Dendritic cell treated with granulocyte-macrophage colony-stimulating factor and Interleukin-4, amounts not matched to agents 40 ng/mL and 50 ng/mL, for 4 days (primary cell): ENCODE data around the gene RCHY1.
"Not testable (repeated sequence)": the region's sequence is repeated elsewhere in the genome, so short reads cannot be mapped to it uniquely, and the experiment has no call there.

Experiments
- H3K27ac Mint-ChIP-seq: one replicate; pipeline ENCODE4 v1.8.0; 2022; ENCODE audit warnings: mild to moderate bottlenecking, mixed read lengths
- H3K27me3 Mint-ChIP-seq: one replicate; pipeline ENCODE4 v1.8.0; 2022; ENCODE audit warnings: mild to moderate bottlenecking, mixed read lengths
- H3K36me3 Mint-ChIP-seq: one replicate; pipeline ENCODE4 v1.8.0; 2022; ENCODE audit warnings: low read depth, mixed read lengths
- H3K4me1 Mint-ChIP-seq: one replicate; pipeline ENCODE4 v1.8.0; 2022; ENCODE audit warnings: low read depth, mixed read lengths
- H3K4me3 Mint-ChIP-seq: one replicate; pipeline ENCODE4 v1.8.0; 2022; ENCODE audit warnings: mild to moderate bottlenecking, moderate library complexity, mixed read lengths
- H3K9me3 Mint-ChIP-seq: one replicate; pipeline ENCODE4 v1.8.0; 2022; ENCODE audit warnings: mixed read lengths
- intact Hi-C: fragments of 100-400 bp; cut with micrococcal nuclease; formaldehyde crosslinking; loops from one replicate; pipeline ENCODE4 v1.15.0; 2022

The RCHY1 gene

GRCh38 chr4:75533339-75533887 lies 19.2 kb upstream of the RCHY1 start:
- H3K27ac Mint-ChIP-seq, H3K4me3 Mint-ChIP-seq, H3K27me3 Mint-ChIP-seq, H3K4me1 Mint-ChIP-seq, intact Hi-C loops: not testable (repeated sequence)
- peaks cover 44% of the 10 kb centered on the region for H3K9me3 Mint-ChIP-seq
- peaks cover 41% of the 10 kb centered on the region for H3K36me3 Mint-ChIP-seq

- intact Hi-C loops, H3K4me3 Mint-ChIP-seq, H3K4me1 Mint-ChIP-seq, H3K27me3 Mint-ChIP-seq, H3K27ac Mint-ChIP-seq: not testable (repeated sequence)
- Mint-ChIP-seq H3K36me3 (peaks cover 50% of the 10 kb centered on the region), H3K9me3 (peaks cover 38% of the 10 kb centered on the region)
These were observed 17.4 kb upstream of the RCHY1 start for GRCh38 chr4:75531536-75532143.

DNA sequence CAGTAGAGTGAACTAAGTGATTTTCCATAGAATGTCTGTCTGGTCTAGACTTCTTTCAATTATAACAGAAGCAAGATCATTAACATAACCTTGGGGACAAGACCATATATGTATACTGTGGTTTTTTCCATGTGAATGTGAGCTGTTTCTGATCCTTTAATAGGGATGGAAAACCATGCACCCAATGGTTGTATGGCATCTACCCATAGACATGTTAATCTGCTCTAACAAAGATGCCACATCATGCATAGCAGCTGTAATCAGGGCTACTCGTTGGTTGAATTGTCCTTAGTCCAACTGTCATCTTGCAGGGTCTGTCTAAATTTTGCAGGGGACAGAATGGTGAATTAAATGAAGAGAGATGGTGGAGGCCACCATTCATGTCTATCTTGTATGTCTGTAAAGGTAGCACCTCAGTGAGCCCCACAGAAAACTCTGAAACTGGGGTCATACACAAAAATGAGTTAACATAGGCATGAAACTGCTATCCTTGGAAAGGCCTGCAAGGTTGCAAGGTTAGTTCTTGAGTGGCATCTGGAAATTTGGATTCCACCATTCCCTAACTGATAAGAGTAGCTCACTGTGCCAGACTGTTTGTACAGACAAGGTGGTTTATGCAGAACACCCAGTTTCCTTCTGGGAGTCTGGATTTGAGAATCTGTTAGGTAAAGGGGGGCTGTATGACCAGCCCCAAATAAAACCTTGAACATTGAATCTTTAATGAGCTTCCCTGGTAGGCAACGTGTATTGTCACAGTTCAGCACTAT lies 16.5 kb upstream of the RCHY1 start:
- H3K4me1 Mint-ChIP-seq, result no peaks in the 10 kb centered on the region
- peaks cover 59% of the 10 kb centered on the region for H3K36me3 Mint-ChIP-seq
- intact Hi-C loops, result no loop called here
- H3K27ac Mint-ChIP-seq, result no peak overlapping the region
- H3K27me3 Mint-ChIP-seq, result no peaks in the 10 kb centered on the region
- H3K9me3 Mint-ChIP-seq, result peaks cover 34% of the 10 kb centered on the region
- H3K4me3 Mint-ChIP-seq, result no peak overlapping the region

DNA sequence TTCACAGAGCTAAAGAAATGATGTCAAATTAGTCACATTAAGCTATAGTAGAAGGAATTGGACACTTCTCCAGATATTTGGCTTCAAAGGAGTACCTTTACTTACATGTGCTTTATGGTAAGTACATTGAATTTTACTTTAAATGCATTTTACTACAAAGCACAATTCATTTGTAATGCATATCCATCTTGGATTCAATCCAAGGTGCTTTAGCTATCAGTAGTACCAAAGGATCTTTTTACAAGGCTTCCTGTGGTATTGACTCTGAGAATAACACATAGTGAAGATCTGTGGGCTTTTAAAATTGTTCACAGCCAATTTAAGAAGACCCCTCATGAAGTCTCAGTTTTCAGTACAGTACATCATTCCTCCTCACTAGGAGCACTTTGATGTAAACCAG lies 13.3 kb upstream of the RCHY1 start:
- peaks cover 9% of the 10 kb centered on the region for H3K4me1 Mint-ChIP-seq
- peaks cover 79% of the 10 kb centered on the region for H3K36me3 Mint-ChIP-seq
- intact Hi-C loops, result no loop called here
- H3K9me3 Mint-ChIP-seq, result peaks cover 21% of the 10 kb centered on the region
- no peak overlapping the region for H3K4me3 Mint-ChIP-seq
- H3K27me3 Mint-ChIP-seq, result no peaks in the 10 kb centered on the region
- no peak overlapping the region for H3K27ac Mint-ChIP-seq

DNA sequence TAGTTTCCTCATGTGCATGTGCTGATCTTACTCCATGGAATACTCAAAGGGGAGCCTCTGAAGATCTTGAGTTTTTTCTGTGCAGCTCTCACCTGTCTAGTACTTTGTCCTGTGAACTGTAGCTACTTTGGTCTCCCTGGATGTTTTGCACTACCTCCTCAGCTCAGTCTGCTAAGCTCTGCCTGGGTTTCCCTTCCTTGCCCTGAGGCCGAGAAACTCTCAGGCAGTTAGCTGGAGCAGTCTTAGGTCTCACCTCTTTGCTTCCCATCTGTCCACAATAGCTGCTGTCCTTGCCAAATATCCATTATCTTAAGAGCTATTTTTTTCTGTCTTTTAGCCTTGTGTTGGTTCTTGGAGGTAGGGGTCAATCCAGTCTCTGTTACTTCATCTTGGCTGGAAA lies 11.7 kb upstream of the RCHY1 start:
- intact Hi-C loops, result no loop called here
- Mint-ChIP-seq H3K27me3 (no peaks in the 10 kb centered on the region), H3K4me3 (no peak overlapping the region), H3K27ac (no peak overlapping the region), H3K4me1 (peaks cover 13% of the 10 kb centered on the region), H3K36me3 (peaks cover 74% of the 10 kb centered on the region), H3K9me3 (peaks cover 5% of the 10 kb centered on the region)

GRCh38 chr4:75525086-75525485 lies 10.9 kb upstream of the RCHY1 start:
- intact Hi-C loops, result no loop called here

GRCh38 chr4:75519452-75519851 lies 5.2 kb upstream of the RCHY1 start:
- H3K27ac Mint-ChIP-seq, H3K9me3 Mint-ChIP-seq, H3K4me3 Mint-ChIP-seq, intact Hi-C loops, H3K27me3 Mint-ChIP-seq: not testable (repeated sequence)
- Mint-ChIP-seq H3K4me1 (peaks cover 25% of the 10 kb centered on the region), H3K36me3 (peaks cover 68% of the 10 kb centered on the region)

More at GRCh38 chr4:75525086-75525485, 10.9 kb upstream of the RCHY1 start:
- no peak overlapping the region for H3K4me3 Mint-ChIP-seq
- H3K4me1 Mint-ChIP-seq, result peaks cover 18% of the 10 kb centered on the region
- H3K9me3 Mint-ChIP-seq, result no peaks in the 10 kb centered on the region
- H3K27me3 Mint-ChIP-seq, result no peaks in the 10 kb centered on the region
- H3K36me3 Mint-ChIP-seq, result peaks cover 71% of the 10 kb centered on the region
- no peak overlapping the region for H3K27ac Mint-ChIP-seq

DNA sequence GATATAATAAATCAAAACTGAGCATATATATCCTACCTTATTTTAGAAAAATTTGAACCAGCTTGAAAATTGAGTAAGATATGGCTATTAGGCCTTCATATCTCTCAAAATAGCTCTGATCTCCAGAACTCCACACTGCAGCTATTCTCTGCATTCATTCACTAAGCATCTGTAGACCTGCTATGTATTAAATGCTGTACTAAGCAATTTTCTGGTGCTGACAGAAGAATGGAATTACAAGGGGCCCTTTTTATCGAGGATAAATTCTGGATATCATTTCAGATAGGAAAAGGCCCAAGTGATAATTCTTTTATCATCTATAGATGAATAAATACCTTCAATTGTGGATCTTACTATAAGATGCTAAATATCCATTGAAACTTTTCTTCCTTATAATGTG lies 1.9 kb upstream of the RCHY1 start:
- no peaks in the 10 kb centered on the region for H3K9me3 Mint-ChIP-seq
- intact Hi-C loops, result no loop called here
- H3K36me3 Mint-ChIP-seq, result peaks cover 52% of the 10 kb centered on the region
- no peak overlapping the region for H3K4me3 Mint-ChIP-seq
- H3K27me3 Mint-ChIP-seq, result no peaks in the 10 kb centered on the region
- H3K27ac Mint-ChIP-seq, result no peak overlapping the region
- H3K4me1 Mint-ChIP-seq, result peaks cover 15% of the 10 kb centered on the region

GRCh38 chr4:75514949-75515612 lies 878 bp upstream of the RCHY1 start:
- H3K36me3 Mint-ChIP-seq, result peaks cover 46% of the 10 kb centered on the region
- H3K27ac Mint-ChIP-seq, result no peak overlapping the region
- no peak overlapping the region for H3K4me3 Mint-ChIP-seq
- H3K27me3 Mint-ChIP-seq, result no peaks in the 10 kb centered on the region
- H3K4me1 Mint-ChIP-seq, result peaks cover 18% of the 10 kb centered on the region
- intact Hi-C loops, result loop anchor here (1.0 to 5.0 kb wide), 3 partner anchors 20 to 209 kb away; partner anchors contain the start of genes G3BP2 and USO1
- peaks cover 2% of the 10 kb centered on the region for H3K9me3 Mint-ChIP-seq

- Mint-ChIP-seq H3K36me3 (peaks cover 43% of the 10 kb centered on the region), H3K9me3 (peaks cover 11% of the 10 kb centered on the region), H3K27ac (no peak overlapping the region), H3K27me3 (no peaks in the 10 kb centered on the region), H3K4me1 (peaks cover 29% of the 10 kb centered on the region), H3K4me3 (no peak overlapping the region)
- intact Hi-C loops, result loop anchor here (1.0 to 5.0 kb wide), 3 partner anchors 19 to 211 kb away; partner anchors contain the start of genes G3BP2 and USO1
These were observed 575 bp downstream of the RCHY1 start for GRCh38 chr4:75513526-75514130.

DNA sequence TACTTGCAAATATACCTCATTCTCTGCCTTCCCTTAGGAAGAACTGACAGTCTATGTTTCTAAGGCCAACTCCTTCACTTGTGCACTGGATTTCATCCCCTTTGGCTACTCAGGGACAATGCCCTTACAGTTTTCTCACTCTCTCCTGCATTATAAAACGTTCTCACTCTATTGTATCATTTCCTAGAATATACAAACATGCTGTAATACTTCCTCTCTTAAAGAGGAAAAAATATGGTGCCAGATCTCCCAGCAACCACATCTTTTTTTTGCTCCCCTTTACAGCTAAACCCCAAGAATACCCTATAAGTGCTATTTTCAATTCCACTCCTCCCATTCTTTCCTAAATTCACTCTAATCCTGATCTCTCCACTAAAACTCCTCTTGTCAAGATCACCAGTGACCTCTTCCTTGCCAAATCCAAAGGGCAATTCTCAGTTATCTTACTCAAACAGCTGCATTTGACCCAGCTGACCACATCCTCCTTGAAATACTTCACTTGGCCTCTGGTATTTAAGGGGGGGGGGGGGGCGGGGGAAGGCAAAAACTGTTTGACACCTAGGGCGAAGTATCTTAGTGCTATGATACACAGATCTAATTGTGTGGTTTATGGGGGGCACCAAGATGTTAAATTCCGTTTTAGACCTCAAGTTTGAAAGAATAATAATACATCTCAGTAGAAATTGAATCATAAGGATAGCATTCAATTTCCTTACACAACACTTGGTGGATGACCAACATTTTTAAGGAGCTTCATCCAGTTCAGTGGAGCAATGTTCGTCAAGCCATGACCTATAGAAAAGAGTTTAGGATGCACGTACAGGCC lies 1.6 kb downstream of the RCHY1 start:
- H3K27me3 Mint-ChIP-seq, result no peaks in the 10 kb centered on the region
- intact Hi-C loops, result loop anchor here (5.0 kb wide), 1 partner anchor 160 kb away; the partner anchor contains the start of gene G3BP2
- H3K4me1 Mint-ChIP-seq, result peaks cover 29% of the 10 kb centered on the region
- peaks cover 44% of the 10 kb centered on the region for H3K36me3 Mint-ChIP-seq
- peaks cover 11% of the 10 kb centered on the region for H3K9me3 Mint-ChIP-seq
- H3K4me3 Mint-ChIP-seq, result no peak overlapping the region
- H3K27ac Mint-ChIP-seq, result no peak overlapping the region

DNA sequence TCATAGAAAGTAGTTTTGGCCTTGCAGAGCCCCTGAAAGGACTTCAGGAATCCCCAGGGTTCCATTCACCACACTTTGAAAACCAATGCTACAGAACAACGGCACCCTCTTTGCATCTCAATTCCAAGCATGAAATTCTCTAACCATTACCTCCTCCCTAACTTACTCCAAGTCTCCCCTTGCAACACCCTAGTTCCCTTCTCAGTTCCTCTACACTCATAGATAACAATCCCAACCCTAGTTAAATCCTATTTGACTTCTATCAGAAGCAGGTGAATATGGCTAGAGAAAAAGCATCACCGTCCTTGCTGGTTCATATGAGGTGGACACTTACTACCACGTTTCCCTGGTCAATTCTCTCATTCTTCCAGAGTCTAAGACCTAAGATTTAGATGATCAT lies 2.4 kb downstream of the RCHY1 start:
- no peak overlapping the region for H3K4me3 Mint-ChIP-seq
- H3K36me3 Mint-ChIP-seq, result peaks cover 44% of the 10 kb centered on the region
- peaks cover 31% of the 10 kb centered on the region for H3K4me1 Mint-ChIP-seq
- no peak overlapping the region for H3K27ac Mint-ChIP-seq
- peaks cover 11% of the 10 kb centered on the region for H3K9me3 Mint-ChIP-seq
- H3K27me3 Mint-ChIP-seq, result no peaks in the 10 kb centered on the region
- intact Hi-C loops, result loop anchor here (5.0 kb wide), 1 partner anchor 160 kb away; the partner anchor contains the start of gene G3BP2

GRCh38 chr4:75509592-75509991 lies 4.6 kb downstream of the RCHY1 start:
- H3K27ac Mint-ChIP-seq, H3K27me3 Mint-ChIP-seq, intact Hi-C loops, H3K4me3 Mint-ChIP-seq: not testable (repeated sequence)
- peaks cover 31% of the 10 kb centered on the region for H3K4me1 Mint-ChIP-seq
- H3K9me3 Mint-ChIP-seq, result peaks cover 11% of the 10 kb centered on the region
- H3K36me3 Mint-ChIP-seq, result peaks cover 58% of the 10 kb centered on the region
